IPS-20b (cell line): Measurements from ENCODE around the gene LTBR.
"Not testable (repeated sequence)": the region's sequence is repeated elsewhere in the genome, so short reads cannot be mapped to it uniquely, and the experiment has no call there.

Experiments
- H3K27ac ChIP-seq: one replicate; pipeline ENCODE4 v1.5.1; 2013; ENCODE audit warnings: low read length
- H3K27me3 ChIP-seq: 2 replicates; pipeline ENCODE4 v1.6.1; 2013; ENCODE audit warnings: mild to moderate bottlenecking, low read length, inconsistent platforms; ENCODE audit not compliant: insufficient read depth
- H3K36me3 ChIP-seq: 2 replicates; pipeline ENCODE4 v1.6.1; 2013; ENCODE audit warnings: low read depth, mild to moderate bottlenecking, inconsistent platforms, low read length, moderate library complexity; ENCODE audit not compliant: insufficient read depth
- H3K4me1 ChIP-seq: 2 replicates; pipeline ENCODE4 v1.6.1; 2013; ENCODE audit warnings: mild to moderate bottlenecking, control low read depth, inconsistent platforms, low read length, moderate library complexity; ENCODE audit not compliant: insufficient read depth
- H3K4me3 ChIP-seq: 2 replicates; pipeline ENCODE4 v1.5.1; 2013; ENCODE audit warnings: mild to moderate bottlenecking, low read length, inconsistent platforms
- H3K9ac ChIP-seq: 2 replicates; pipeline ENCODE4 v1.6.1; 2013; ENCODE audit warnings: low read depth, mild to moderate bottlenecking, inconsistent platforms, low read length, moderate library complexity
- H3K9me3 ChIP-seq: 2 replicates; pipeline ENCODE4 v1.6.1; 2013; ENCODE audit warnings: mild to moderate bottlenecking, low read depth, low read length, inconsistent platforms; ENCODE audit not compliant: insufficient read depth

The LTBR gene

DNA sequence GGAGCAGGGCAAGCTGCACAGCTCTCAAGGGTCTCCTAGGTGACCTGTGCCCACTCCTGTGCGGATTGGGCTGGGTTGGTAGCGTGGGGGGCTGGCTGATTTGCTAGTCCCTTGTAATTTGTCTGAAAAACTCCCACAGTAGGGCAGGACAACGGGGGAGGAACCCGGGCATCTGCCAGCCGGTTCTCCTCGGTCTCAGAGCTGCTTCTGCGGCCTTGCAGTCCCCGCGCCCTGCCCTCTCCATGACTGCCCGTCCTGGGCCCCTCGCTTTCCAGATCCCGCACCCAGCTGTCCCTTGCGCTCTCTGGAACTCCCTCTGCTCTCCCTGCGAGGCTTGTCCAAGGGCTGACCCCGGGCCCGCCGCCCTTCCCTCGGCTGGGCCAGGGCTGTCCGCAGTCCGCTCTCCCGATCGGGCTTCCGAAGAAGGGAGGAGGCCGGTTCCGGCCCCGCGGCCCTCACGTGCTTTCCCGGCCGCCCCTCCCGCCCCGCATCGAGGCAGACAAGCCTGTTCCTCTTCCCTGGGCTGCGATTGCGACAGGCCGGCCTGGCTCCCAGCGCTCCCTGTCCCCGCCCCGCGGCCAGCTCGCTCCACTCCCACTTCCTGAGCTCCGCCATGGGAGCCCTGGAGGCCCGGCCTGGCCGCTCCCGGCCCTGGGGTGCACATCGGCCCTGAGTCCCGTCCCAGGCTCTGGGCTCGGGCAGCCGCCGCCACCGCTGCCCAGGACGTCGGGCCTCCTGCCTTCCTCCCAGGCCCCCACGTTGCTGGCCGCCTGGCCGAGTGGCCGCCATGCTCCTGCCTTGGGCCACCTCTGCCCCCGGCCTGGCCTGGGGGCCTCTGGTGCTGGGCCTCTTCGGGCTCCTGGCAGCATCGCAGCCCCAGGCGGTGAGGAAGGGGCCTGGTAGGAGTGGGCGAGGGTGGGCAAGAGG, at the start of gene LTBR:
TSS of gene LTBR (plus strand) at position 591 of the 927 bp plus-strand sequence. CDS start at position 788, 197 bp downstream.
- H3K9ac ChIP-seq, result no peak within 1 kb of the TSS; the same call in 1 of the 2 replicates
- no peak within 1 kb of the TSS for H3K27ac ChIP-seq
- no peaks in the 10 kb centered on the region for H3K36me3 ChIP-seq
- no peaks in the 10 kb centered on the region for H3K9me3 ChIP-seq
- peak within 1 kb of the TSS; percentile 15; the same call in 1 of the 2 replicates for H3K4me3 ChIP-seq
- H3K27me3 ChIP-seq, result peaks cover 35% of the 10 kb centered on the region
- peaks cover 17% of the 10 kb centered on the region for H3K4me1 ChIP-seq

GRCh38 chr12:6334359-6334758, 49.6 kb upstream of the LTBR start:
- H3K9ac ChIP-seq, result peak overlapping the region; percentile 79; the same call in 1 of the 2 replicates

GRCh38 chr12:6334940-6335450, 49.0 kb upstream of the LTBR start:
- H3K27ac ChIP-seq, result peak overlapping the region; percentile 85
- no peak overlapping the region for H3K4me3 ChIP-seq
- H3K9ac ChIP-seq, result peak overlapping the region; percentile 79; the same call in 1 of the 2 replicates
- H3K27me3 ChIP-seq, result no peaks in the 10 kb centered on the region
- H3K36me3 ChIP-seq, result peaks cover 48% of the 10 kb centered on the region
- H3K4me1 ChIP-seq, result peaks cover 42% of the 10 kb centered on the region
- no peaks in the 10 kb centered on the region for H3K9me3 ChIP-seq

More at GRCh38 chr12:6334359-6334758, 49.6 kb upstream of the LTBR start:
- no peak overlapping the region for H3K27ac ChIP-seq
- peaks cover 39% of the 10 kb centered on the region for H3K4me1 ChIP-seq
- H3K27me3 ChIP-seq, result no peaks in the 10 kb centered on the region
- H3K4me3 ChIP-seq, result no peak overlapping the region
- no peaks in the 10 kb centered on the region for H3K9me3 ChIP-seq
- H3K36me3 ChIP-seq, result peaks cover 52% of the 10 kb centered on the region

DNA sequence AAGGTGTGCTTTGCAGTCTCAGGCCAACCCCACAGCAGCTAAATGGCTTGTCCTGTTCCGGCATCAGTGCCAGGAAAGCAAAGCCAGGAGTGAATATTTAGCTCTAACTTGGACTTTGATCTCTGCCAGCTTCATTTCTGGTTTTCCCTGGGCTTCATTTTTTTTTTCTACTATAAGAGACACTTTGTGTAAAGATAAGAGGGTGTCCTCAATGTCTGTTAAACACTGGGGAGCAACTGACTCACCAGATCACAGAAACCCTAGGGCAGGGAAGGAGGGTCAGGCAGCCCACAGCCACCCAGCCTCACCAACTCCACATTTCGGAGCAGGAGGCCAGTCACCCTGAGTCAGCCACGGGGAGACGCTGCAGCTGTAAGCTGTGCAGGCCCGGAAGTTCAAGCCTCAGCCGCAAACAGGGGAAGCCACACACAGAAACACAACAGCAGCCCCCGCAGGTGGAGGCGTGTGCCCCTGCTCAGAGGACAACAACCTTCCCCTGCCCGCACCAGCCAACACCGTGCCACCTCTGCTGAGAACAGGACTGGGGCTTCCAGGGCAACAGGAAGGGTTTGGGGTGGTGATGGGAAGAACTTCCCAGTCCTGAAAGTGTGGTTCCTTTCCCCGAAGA, 48.4 kb upstream of the LTBR start:
- no peaks in the 10 kb centered on the region for H3K27me3 ChIP-seq
- H3K27ac ChIP-seq, result peak overlapping the region; percentile 85
- H3K9me3 ChIP-seq, result no peaks in the 10 kb centered on the region
- peaks cover 47% of the 10 kb centered on the region for H3K4me1 ChIP-seq
- H3K36me3 ChIP-seq, result peaks cover 42% of the 10 kb centered on the region
- peak overlapping the region; percentile 79; the same call in 1 of the 2 replicates for H3K9ac ChIP-seq
- peak overlapping the region; percentile 61; the same call in 1 of the 2 replicates for H3K4me3 ChIP-seq

GRCh38 chr12:6336079-6336888, 47.7 kb upstream of the LTBR start:
- H3K36me3 ChIP-seq, result peaks cover 35% of the 10 kb centered on the region
- peak overlapping the region; percentile 79 for H3K9ac ChIP-seq
- H3K4me1 ChIP-seq, result peaks cover 47% of the 10 kb centered on the region
- H3K4me3 ChIP-seq, result peak overlapping the region; percentile 61
- H3K27me3 ChIP-seq, result no peaks in the 10 kb centered on the region
- peak overlapping the region; percentile 85 for H3K27ac ChIP-seq
- H3K9me3 ChIP-seq, result no peaks in the 10 kb centered on the region

GRCh38 chr12:6336889-6337853, 46.8 kb upstream of the LTBR start:
- H3K36me3 ChIP-seq, result peaks cover 28% of the 10 kb centered on the region
- peaks cover 49% of the 10 kb centered on the region for H3K4me1 ChIP-seq
- H3K9ac ChIP-seq, result peak overlapping the region; percentile 79
- H3K4me3 ChIP-seq, result peak overlapping the region; percentile 61
- H3K27ac ChIP-seq, result peak overlapping the region; percentile 85
- H3K27me3 ChIP-seq, result no peaks in the 10 kb centered on the region
- H3K9me3 ChIP-seq, result no peaks in the 10 kb centered on the region

- no peak overlapping the region for H3K27ac ChIP-seq
- H3K4me3 ChIP-seq, result peak overlapping the region; percentile 61
- H3K9ac ChIP-seq, result peak overlapping the region; percentile 79; the same call in 1 of the 2 replicates
- H3K9me3 ChIP-seq, result no peaks in the 10 kb centered on the region
- H3K36me3 ChIP-seq, result peaks cover 19% of the 10 kb centered on the region
- H3K4me1 ChIP-seq, result peaks cover 51% of the 10 kb centered on the region
- no peaks in the 10 kb centered on the region for H3K27me3 ChIP-seq
Observed at GRCh38 chr12:6337958-6338433, 46.0 kb upstream of the LTBR start.

DNA sequence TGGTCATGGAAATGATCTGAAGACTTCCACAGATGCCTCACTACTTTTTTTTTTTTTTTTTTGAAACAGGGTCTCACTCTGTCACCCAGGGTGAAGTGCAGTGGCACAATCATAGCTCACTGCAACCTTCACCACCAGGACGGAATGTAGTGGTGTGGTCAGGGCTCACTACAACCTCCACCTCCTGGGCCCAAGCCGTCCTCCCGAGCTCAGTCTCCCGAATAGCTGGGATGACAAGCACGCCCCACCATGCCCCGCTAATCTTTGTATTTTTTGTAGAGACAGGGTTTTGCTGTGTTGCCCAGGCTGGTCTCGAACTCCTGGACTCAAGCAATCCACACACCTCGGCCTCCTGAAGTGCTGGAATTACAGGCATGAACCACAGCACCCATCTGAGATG, 45.4 kb upstream of the LTBR start:
- not testable (repeated sequence) for H3K9me3 ChIP-seq, H3K9ac ChIP-seq, H3K27ac ChIP-seq, H3K27me3 ChIP-seq
- Histone ChIP-seq H3K4me3 (peak overlapping the region; percentile 61; the same call in 1 of the 2 replicates), H3K4me1 (peaks cover 54% of the 10 kb centered on the region), H3K36me3 (peaks cover 14% of the 10 kb centered on the region)

DNA sequence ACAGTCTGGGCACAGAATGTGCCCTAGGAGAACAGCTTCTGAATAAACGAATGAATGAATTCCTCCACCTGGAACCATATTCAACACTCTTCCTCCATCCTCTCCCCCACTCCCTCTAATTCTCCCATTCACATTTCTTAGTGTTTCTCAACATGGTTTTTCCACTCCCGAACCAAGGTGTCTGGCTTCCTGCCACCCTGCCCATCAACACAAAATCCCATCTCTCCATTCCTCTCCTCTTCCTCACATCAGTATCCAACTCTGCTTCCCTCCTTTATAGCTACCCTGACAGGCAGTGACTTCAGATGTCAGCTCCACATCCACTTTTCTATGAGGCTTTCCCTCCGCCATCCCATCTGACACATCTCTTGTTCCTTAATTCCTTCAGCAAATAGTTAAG, 45.0 kb upstream of the LTBR start:
- Histone ChIP-seq H3K4me3 (peak overlapping the region; percentile 91; the same call in 1 of the 2 replicates), H3K9me3 (no peaks in the 10 kb centered on the region), H3K36me3 (peaks cover 10% of the 10 kb centered on the region; the same call in 1 of the 2 replicates), H3K27me3 (no peaks in the 10 kb centered on the region), H3K9ac (no peak overlapping the region; the same call in 1 of the 2 replicates), H3K4me1 (peaks cover 58% of the 10 kb centered on the region), H3K27ac (no peak overlapping the region)

DNA sequence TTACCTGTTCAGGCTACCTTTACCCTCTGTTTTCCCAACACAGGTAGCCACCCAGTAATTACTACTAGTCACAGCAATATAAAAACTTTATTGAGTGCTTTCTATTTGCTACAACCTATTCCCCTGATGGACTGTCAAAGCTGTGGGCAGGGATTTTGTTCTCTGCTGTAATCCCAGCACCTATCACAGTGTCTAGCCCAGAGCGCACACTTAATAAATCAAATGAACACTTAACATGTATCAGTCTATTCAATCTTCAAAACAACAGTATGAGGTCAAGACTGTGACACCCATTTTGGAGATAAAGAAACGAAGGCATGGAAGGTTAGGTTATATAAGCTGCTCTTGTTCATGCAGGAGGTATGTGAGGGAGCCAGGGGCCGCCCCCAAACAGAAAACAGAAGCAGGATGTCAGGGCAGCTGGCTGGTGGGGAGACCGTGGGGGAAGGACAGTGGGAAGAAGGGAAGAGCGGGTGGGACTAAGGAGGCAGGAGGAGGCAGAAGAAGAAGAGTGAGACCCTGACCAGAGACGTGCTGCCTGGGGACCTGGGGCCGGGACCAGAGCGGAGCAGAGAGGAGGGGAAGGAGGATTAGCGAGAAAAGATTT, 43.8 kb upstream of the LTBR start:
- Histone ChIP-seq H3K9ac (peak overlapping the region; percentile 92; the same call in 1 of the 2 replicates), H3K4me1 (peaks cover 53% of the 10 kb centered on the region), H3K9me3 (no peaks in the 10 kb centered on the region), H3K27ac (no peak overlapping the region), H3K4me3 (peak overlapping the region; percentile 91), H3K36me3 (no peaks in the 10 kb centered on the region), H3K27me3 (no peaks in the 10 kb centered on the region)
